CD14-positive monocyte (primary cell): Measurements from ENCODE around the gene KCNN3. TPM values are rescaled to one million over a fixed set of nuclear protein-coding genes. Genes with fewer than 3 reads are reported as not detected.

Experiments
- DNase-seq, 3 donors: peaks; one replicate each; pipeline ENCODE4 v3.0.0-alpha.2; 2011 to 2022
- H2AFZ ChIP-seq: 2 replicates; pipeline ENCODE4 v1.6.0; 2012; ENCODE audit warnings: mild to moderate bottlenecking, low read depth, low read length, inconsistent platforms; ENCODE audit not compliant: insufficient read depth, poor library complexity, severe bottlenecking
- H3K27ac ChIP-seq, 2 donors: 1 replicate in 1 of 2; 2 replicates in 1 of 2; pipeline ENCODE4 v1.5.1; 2012 to 2013; ENCODE audit warnings: low read length in 2 of 2, control low read depth in 1 of 2, inconsistent platforms in 1 of 2, low read depth in 1 of 2, mild to moderate bottlenecking in 1 of 2
- H3K27me3 ChIP-seq, 2 donors: one replicate each; pipeline versions ENCODE4 v1.6.0 to v1.6.1; 2011 to 2013; ENCODE audit warnings: low read length in 2 of 2; ENCODE audit not compliant: control insufficient read depth in 2 of 2, insufficient read depth in 2 of 2
- H3K36me3 ChIP-seq, 2 donors: replicated peaks in 1 of 2; 1 replicate in 1 of 2; 2 replicates in 1 of 2; pipeline versions ENCODE4 v1.5.1 to v1.6.1; 2012 to 2013; ENCODE audit warnings: low read length in 2 of 2, control low read depth in 1 of 2, inconsistent platforms in 1 of 2, mild to moderate bottlenecking in 1 of 2; ENCODE audit not compliant: insufficient read depth in 2 of 2, control insufficient read depth in 1 of 2
- H3K4me1 ChIP-seq, 2 donors: 1 replicate in 1 of 2; 2 replicates in 1 of 2; pipeline versions ENCODE4 v1.5.1 to v1.6.1; 2012 to 2013; ENCODE audit warnings: low read length in 2 of 2, control low read depth in 1 of 2, inconsistent platforms in 1 of 2, mild to moderate bottlenecking in 1 of 2, moderate library complexity in 1 of 2; ENCODE audit not compliant: insufficient read depth in 2 of 2, control insufficient read depth in 1 of 2
- H3K4me2 ChIP-seq: replicated peaks from 2 replicates; pipeline ENCODE3; 2012; ENCODE audit warnings: low read length, moderate library complexity, mild to moderate bottlenecking; ENCODE audit not compliant: poor library complexity, severe bottlenecking; ENCODE audit errors: extremely low read depth
- H3K4me3 ChIP-seq, 3 experiments: fragments of 200-600 bp in 1 of 3; sonication (generic) in 1 of 3; replicated peaks in 1 of 3; 1 replicate in 2 of 3; 2 replicates in 1 of 3; pipeline ENCODE4 v1.5.1; 2011 to 2013; ENCODE audit warnings: low read length in 3 of 3, mild to moderate bottlenecking in 3 of 3, control low read depth in 2 of 3, low read depth in 2 of 3, inconsistent platforms in 1 of 3, moderate library complexity in 1 of 3
- H3K79me2 ChIP-seq: 2 replicates; pipeline ENCODE4 v1.6.0; 2012; ENCODE audit warnings: mild to moderate bottlenecking, control low read depth, inconsistent platforms, low read length, moderate library complexity; ENCODE audit not compliant: insufficient read depth
- H3K9ac ChIP-seq: 2 replicates; pipeline ENCODE4 v1.6.0; 2017; ENCODE audit warnings: low read length, mild to moderate bottlenecking; ENCODE audit not compliant: insufficient read depth, poor library complexity, severe bottlenecking
- H3K9me3 ChIP-seq, 2 donors: replicated peaks in 1 of 2; 1 replicate in 1 of 2; 2 replicates in 1 of 2; pipeline versions ENCODE4 v1.5.1 to v1.6.1; 2012 to 2013; ENCODE audit warnings: low read length in 2 of 2, control low read depth in 1 of 2; ENCODE audit not compliant: control insufficient read depth in 1 of 2, insufficient read depth in 1 of 2
- H4K20me1 ChIP-seq: 2 replicates; pipeline ENCODE4 v1.6.0; 2012; ENCODE audit warnings: mild to moderate bottlenecking, low read length, control low read depth, moderate library complexity; ENCODE audit not compliant: insufficient read depth
- H3K27ac Mint-ChIP-seq, 7 donors: one replicate each; pipeline ENCODE4 v1.8.0; 2020; ENCODE audit warnings: mild to moderate bottlenecking in 7 of 7, mixed read lengths in 7 of 7, moderate library complexity in 6 of 7, inconsistent platforms in 2 of 7
- H3K27me3 Mint-ChIP-seq, 3 donors: one replicate each; pipeline ENCODE4 v1.8.0; 2021 to 2022; ENCODE audit warnings: low read depth in 3 of 3, mild to moderate bottlenecking in 3 of 3, mixed read lengths in 3 of 3, moderate library complexity in 3 of 3, inconsistent platforms in 1 of 3
- H3K36me3 Mint-ChIP-seq, 2 donors: one replicate each; pipeline ENCODE4 v1.8.0; 2020; ENCODE audit warnings: mixed read lengths in 2 of 2, inconsistent platforms in 1 of 2, mild to moderate bottlenecking in 1 of 2
- H3K4me1 Mint-ChIP-seq: one replicate; pipeline ENCODE4 v1.8.0; 2020; ENCODE audit warnings: mild to moderate bottlenecking, mixed read lengths
- H3K4me3 Mint-ChIP-seq, 2 donors: one replicate each; pipeline ENCODE4 v1.8.0; 2020; ENCODE audit warnings: mild to moderate bottlenecking in 2 of 2, mixed read lengths in 2 of 2, moderate library complexity in 1 of 2
- H3K9me3 Mint-ChIP-seq, 7 donors: one replicate each; pipeline ENCODE4 v1.8.0; 2020 to 2022; ENCODE audit warnings: mixed read lengths in 7 of 7, mild to moderate bottlenecking in 6 of 7, moderate library complexity in 6 of 7, inconsistent platforms in 2 of 7
- CTCF ChIP-seq: fragments of 200-600 bp; IDR thresholded peaks from one replicate; pipeline ENCODE4 v1.8.0; 2022; ENCODE audit warnings: antibody characterized with exemption, mild to moderate bottlenecking
- WGBS: methylation state at CpG from one replicate; pipeline ENCODE4 v1.1.5; 2013; ENCODE audit warnings: missing lambda C conversion rate; ENCODE audit not compliant: insufficient coverage; 5-methylcytosine and 5-hydroxymethylcytosine counted together
- intact Hi-C, 2 donors: fragments of 100-400 bp; cut with micrococcal nuclease; formaldehyde crosslinking; loops; one replicate each; pipeline versions ENCODE4 v1.15.0 to v1.15.1; 2023
- polyA plus RNA-seq, 3 donors: library from polyadenylated mRNA; depleted of rRNA in 1 of 3; unstranded in 2 of 3; stranded (reverse) in 1 of 3; fragments of 300-500 nt in 2 of 3; fragments of >200 nt in 1 of 3; fragmentation: Illumina TruSeq in 2 of 3; gene quantifications; 1 replicate in 2 of 3; 2 replicates in 1 of 3; pipeline ENCODE4 v1.2.3, GENCODE V29; 2012 to 2021

Gene KCNN3
- polyA plus RNA-seq, 3 donors: not detected

GRCh38 chr1:154906621-154907081, 36.6 kb upstream of the KCNN3 start:
- H3K4me3 Mint-ChIP-seq: no peak overlapping the region
- no peak overlapping the region for H3K27ac ChIP-seq
- peaks cover 0 to 3% of the 10 kb centered on the region in 2 donors for H3K36me3 Mint-ChIP-seq
- H3K4me3 ChIP-seq: no peak overlapping the region
- DNase-seq: no peak
- peaks cover 5 to 10% (median 8%) of the 10 kb centered on the region in 7 donors for H3K9me3 Mint-ChIP-seq
- WGBS: 79% methylated on average over 6 of the region's 7 CpGs
- no peak overlapping the region for H3K9ac ChIP-seq
- H3K36me3 ChIP-seq: no peaks in the 10 kb centered on the region
- no peaks in the 10 kb centered on the region for H3K27me3 ChIP-seq
- intact Hi-C loops: no loop called here
- H3K9me3 ChIP-seq: peaks cover 0 to 6% of the 10 kb centered on the region in 2 donors
- H3K4me1 ChIP-seq: no peaks in the 10 kb centered on the region
- H3K27me3 Mint-ChIP-seq: peaks cover 0 to 2% (median 1%) of the 10 kb centered on the region in 3 donors
- no peak overlapping the region for H2AFZ ChIP-seq
- no peak overlapping the region for H3K4me2 ChIP-seq
- no peaks in the 10 kb centered on the region for H3K79me2 ChIP-seq
- no peak overlapping the region for H3K27ac Mint-ChIP-seq
- no peak for TF ChIP-seq CTCF
- no peaks in the 10 kb centered on the region for H4K20me1 ChIP-seq
- H3K4me1 Mint-ChIP-seq: peaks cover 5% of the 10 kb centered on the region

GRCh38 chr1:154902938-154903566, 33.0 kb upstream of the KCNN3 start:
- Histone ChIP-seq H3K4me1 (no peaks in the 10 kb centered on the region), H3K27ac (no peak overlapping the region), H3K79me2 (no peaks in the 10 kb centered on the region), H3K9me3 (no peaks in the 10 kb centered on the region), H3K4me2 (no peak overlapping the region), H3K36me3 (no peaks in the 10 kb centered on the region), H4K20me1 (no peaks in the 10 kb centered on the region), H3K9ac (no peak overlapping the region), H3K4me3 (no peak overlapping the region), H3K27me3 (no peaks in the 10 kb centered on the region), H2AFZ (no peak overlapping the region)
- DNase-seq: no peak
- Mint-ChIP-seq H3K36me3 (no peaks in the 10 kb centered on the region), H3K4me1 (peaks cover 5% of the 10 kb centered on the region), H3K9me3 (peaks cover 0 to 3% (median 0%) of the 10 kb centered on the region in 7 donors), H3K27ac (no peak overlapping the region), H3K4me3 (no peak overlapping the region), H3K27me3 (peaks cover 2 to 4% (median 3%) of the 10 kb centered on the region in 3 donors)
- intact Hi-C loops: no loop called here
- WGBS: no CpG with 5 or more reads among the region's 3 CpGs
- TF ChIP-seq CTCF: no peak
